ENCODE results near the gene RBM18.

Gene RBM18

GRCh38 chr9:122216138-122216797 is 48.4 kb downstream of the RBM18 start:
- peak overlapping the region in 1 of 3 experiments; percentile 25 for H3K4me3 Mint-ChIP-seq
- H3K27ac Mint-ChIP-seq = no peak overlapping the region
- TF ChIP-seq CTCF (IDR thresholded peaks at IDR 0.05; ENCODE audit: unreplicated experiment in 3 of 3) = no peak
- no peaks in the 10 kb centered on the region for H3K36me3 Mint-ChIP-seq (ENCODE audit: low read depth)
- H3K4me1 Mint-ChIP-seq = peaks cover 37% of the 10 kb centered on the region
- peaks cover 100% of the 10 kb centered on the region for H3K27me3 Mint-ChIP-seq (ENCODE audit: low read depth)
- peaks cover 4% of the 10 kb centered on the region for H3K9me3 Mint-ChIP-seq

- peaks cover 37% of the 10 kb centered on the region for H3K4me1 Mint-ChIP-seq
- H3K9me3 Mint-ChIP-seq = peaks cover 4% of the 10 kb centered on the region
- H3K4me3 Mint-ChIP-seq = no peak overlapping the region
- no peak for TF ChIP-seq CTCF (IDR thresholded peaks at IDR 0.05; ENCODE audit: unreplicated experiment in 3 of 3)
- H3K27ac Mint-ChIP-seq = no peak overlapping the region
- no peaks in the 10 kb centered on the region for H3K36me3 Mint-ChIP-seq (ENCODE audit: low read depth)
- peaks cover 100% of the 10 kb centered on the region for H3K27me3 Mint-ChIP-seq (ENCODE audit: low read depth)
Measured at GRCh38 chr9:122215663-122216062, 49.0 kb downstream of the RBM18 start.

- H3K36me3 Mint-ChIP-seq (ENCODE audit: low read depth) = no peaks in the 10 kb centered on the region
- peaks cover 98% of the 10 kb centered on the region for H3K27me3 Mint-ChIP-seq (ENCODE audit: low read depth)
- peaks cover 4% of the 10 kb centered on the region for H3K9me3 Mint-ChIP-seq
- no peak for TF ChIP-seq CTCF (IDR thresholded peaks at IDR 0.05; ENCODE audit: unreplicated experiment in 3 of 3)
- peak overlapping the region; percentile 71 to 78 (median 72) for H3K4me3 Mint-ChIP-seq
- H3K27ac Mint-ChIP-seq = no peak overlapping the region
- peaks cover 25% of the 10 kb centered on the region for H3K4me1 Mint-ChIP-seq
Measured at GRCh38 chr9:122214507-122214906, 50.1 kb downstream of the RBM18 start.

GRCh38 chr9:122213589-122214413 is 50.8 kb downstream of the RBM18 start:
- Mint-ChIP-seq H3K9me3 (peaks cover 4% of the 10 kb centered on the region), H3K27ac (no peak overlapping the region), H3K4me3 (peak overlapping the region; percentile 71 to 78 (median 72)), H3K4me1 (peaks cover 18% of the 10 kb centered on the region), H3K36me3 (ENCODE audit: low read depth) (no peaks in the 10 kb centered on the region), H3K27me3 (ENCODE audit: low read depth) (peaks cover 98% of the 10 kb centered on the region)
- peak in 1 of 3 experiments; percentile 14 for TF ChIP-seq CTCF (IDR thresholded peaks at IDR 0.05; ENCODE audit: unreplicated experiment in 3 of 3)

GRCh38 chr9:122213102-122213588 is 51.5 kb downstream of the RBM18 start:
- Mint-ChIP-seq H3K27ac (no peak overlapping the region), H3K4me1 (peaks cover 12% of the 10 kb centered on the region), H3K4me3 (peak overlapping the region; percentile 60 to 70 (median 63)), H3K9me3 (no peaks in the 10 kb centered on the region), H3K36me3 (ENCODE audit: low read depth) (no peaks in the 10 kb centered on the region), H3K27me3 (ENCODE audit: low read depth) (peaks cover 96% of the 10 kb centered on the region)
- TF ChIP-seq CTCF (IDR thresholded peaks at IDR 0.05; ENCODE audit: unreplicated experiment in 3 of 3) = no peak
